NOMO-1 treated with dmso at 0.1 percent for 144 hours (cell line): ENCODE results near the gene DTWD1.
"Not testable (repeated sequence)": the region's sequence is repeated elsewhere in the genome, so short reads cannot be mapped to it uniquely, and the experiment has no call there.

Experiments
- DNase-seq: peaks from one replicate; lab custom pipeline; 2025; ENCODE audit not compliant: unreplicated experiment; lab: John Stamatoyannopoulos, UW

Gene DTWD1, protein sequence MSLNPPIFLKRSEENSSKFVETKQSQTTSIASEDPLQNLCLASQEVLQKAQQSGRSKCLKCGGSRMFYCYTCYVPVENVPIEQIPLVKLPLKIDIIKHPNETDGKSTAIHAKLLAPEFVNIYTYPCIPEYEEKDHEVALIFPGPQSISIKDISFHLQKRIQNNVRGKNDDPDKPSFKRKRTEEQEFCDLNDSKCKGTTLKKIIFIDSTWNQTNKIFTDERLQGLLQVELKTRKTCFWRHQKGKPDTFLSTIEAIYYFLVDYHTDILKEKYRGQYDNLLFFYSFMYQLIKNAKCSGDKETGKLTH

GRCh38 chr15:49620658-49621368 lies at the start of gene DTWD1, which contains the start of gene FAM227B:
Gene DTWD1, plus strand, starts transcription at chr15:49621048. Its CDS starts 4,120 bp downstream, at chr15:49625168.
Gene FAM227B, minus strand, starts transcription at chr15:49620818. Its CDS starts 5,647 bp downstream, at chr15:49615171.
- DNase-seq: peak; percentile 99

- no peak for DNase-seq
Measured at GRCh38 chr15:49573421-49573820, 47.4 kb upstream of the DTWD1 start.

GRCh38 chr15:49589030-49589429 lies 31.8 kb upstream of the DTWD1 start:
- no peak for DNase-seq

- not testable (repeated sequence) for DNase-seq
Measured at GRCh38 chr15:49592829-49593316, 28.0 kb upstream of the DTWD1 start.

- no peak for DNase-seq
Measured at GRCh38 chr15:49604625-49605409, 16.0 kb upstream of the DTWD1 start.

- no peak for DNase-seq
Measured at GRCh38 chr15:49605588-49605987, 15.3 kb upstream of the DTWD1 start.

- DNase-seq: no peak
Measured at GRCh38 chr15:49606594-49606993, 14.3 kb upstream of the DTWD1 start.

- no peak for DNase-seq
Measured at GRCh38 chr15:49610157-49610918, 10.5 kb upstream of the DTWD1 start.

GRCh38 chr15:49612240-49612639 lies 8.6 kb upstream of the DTWD1 start:
- DNase-seq: not testable (repeated sequence)

- no peak for DNase-seq
Measured at GRCh38 chr15:49619226-49619625, 1.6 kb upstream of the DTWD1 start.

DNA sequence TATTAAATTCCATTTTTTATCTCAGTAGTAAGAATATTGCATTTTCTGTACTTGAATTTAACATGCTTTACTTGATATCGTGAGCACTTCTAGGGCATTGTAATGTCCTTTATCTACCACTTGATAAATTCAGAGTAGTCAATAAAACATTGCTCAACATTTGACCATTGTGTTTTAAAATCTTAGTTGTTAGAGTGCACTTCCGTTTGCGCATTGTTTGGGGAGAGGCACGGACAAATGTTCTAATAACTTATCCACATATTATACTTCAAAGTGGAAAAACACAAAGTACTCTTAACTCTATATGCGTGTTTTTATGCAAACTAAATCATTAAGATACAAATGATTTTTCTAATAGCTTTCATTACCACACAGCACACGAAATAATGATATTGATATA lies 649 bp upstream of the DTWD1 start:
- DNase-seq: peak; percentile 28

DNA sequence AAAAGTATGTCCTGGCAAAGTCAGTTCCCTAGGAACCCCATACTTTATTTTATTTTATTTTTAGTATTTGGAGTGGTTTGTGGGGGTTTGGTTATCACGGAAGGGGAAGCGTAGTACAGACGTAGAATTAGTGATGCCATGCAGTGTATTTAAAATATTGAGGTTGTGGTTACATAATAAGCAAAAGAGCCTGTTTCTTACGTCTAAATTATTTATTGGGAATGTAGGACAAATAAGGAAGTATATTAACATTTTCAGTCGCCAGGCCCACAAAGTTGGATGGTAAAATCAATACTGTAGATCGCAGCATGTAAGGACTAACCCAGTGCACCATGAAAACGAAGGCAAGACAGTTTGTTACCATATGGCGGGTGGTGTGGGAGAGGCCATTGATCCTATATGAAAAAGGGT lies 558 bp downstream of the DTWD1 start:
- peak; percentile 12 for DNase-seq

DNA sequence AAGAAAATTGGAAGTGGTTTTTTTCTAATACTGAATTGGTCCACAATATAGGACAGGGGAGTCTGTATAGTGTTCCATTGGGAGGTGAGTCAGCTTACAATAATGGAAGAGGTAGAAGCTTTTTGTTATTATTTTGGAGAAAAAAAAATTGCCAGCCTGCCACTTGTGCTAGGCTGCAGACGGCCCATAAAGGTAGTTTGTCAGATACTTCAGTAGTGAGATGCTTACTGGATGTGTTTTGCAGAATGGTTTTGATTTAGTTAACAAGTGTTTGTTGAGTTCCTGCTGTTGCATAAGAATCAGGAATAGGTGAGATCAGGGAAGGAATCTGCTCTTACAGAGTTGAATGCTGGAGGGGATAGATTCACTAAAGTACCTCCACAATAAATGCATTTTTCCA lies 1.0 kb downstream of the DTWD1 start:
- DNase-seq: no peak

DNA sequence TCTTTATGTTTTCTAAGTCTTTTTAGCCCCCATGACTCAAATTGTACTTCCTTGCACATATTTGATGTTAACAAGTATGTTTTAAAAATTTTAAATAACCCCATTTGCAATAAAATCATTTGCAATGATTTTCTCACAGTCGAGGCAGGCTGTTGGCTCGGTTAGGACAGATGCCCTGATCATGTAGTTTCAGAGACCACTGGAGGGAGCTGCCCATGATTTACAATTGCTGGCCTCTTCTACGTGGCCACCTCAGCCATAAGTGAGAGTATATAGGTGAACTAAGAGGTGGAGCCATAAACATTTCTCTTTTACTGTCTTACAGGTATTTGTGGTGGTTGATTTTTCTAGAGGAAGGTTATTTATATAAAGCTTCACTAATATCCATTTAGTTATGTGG lies 1.7 kb downstream of the DTWD1 start:
- DNase-seq: no peak

DNA sequence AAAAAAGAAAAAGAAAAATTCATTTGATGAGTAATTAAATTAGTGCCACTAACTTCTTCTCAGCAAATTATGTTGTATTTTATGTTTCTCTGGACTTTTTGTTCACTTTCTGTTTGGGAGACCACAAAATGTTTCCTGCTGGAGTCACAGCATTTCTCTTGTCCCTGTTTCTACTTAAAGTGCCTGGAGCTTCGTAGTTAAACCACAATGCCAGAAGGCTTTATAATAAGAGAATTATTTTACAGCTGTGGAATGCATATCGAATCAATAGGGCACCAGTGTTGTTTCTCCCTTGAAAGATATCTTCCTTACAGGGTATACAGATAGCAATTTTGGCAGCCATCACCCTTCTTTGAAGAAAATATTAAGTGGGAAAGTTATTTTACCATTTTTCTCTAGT lies 3.2 kb downstream of the DTWD1 start:
- DNase-seq: no peak

GRCh38 chr15:49625460-49626036 lies 4.7 kb downstream of the DTWD1 start:
- DNase-seq: no peak

DNA sequence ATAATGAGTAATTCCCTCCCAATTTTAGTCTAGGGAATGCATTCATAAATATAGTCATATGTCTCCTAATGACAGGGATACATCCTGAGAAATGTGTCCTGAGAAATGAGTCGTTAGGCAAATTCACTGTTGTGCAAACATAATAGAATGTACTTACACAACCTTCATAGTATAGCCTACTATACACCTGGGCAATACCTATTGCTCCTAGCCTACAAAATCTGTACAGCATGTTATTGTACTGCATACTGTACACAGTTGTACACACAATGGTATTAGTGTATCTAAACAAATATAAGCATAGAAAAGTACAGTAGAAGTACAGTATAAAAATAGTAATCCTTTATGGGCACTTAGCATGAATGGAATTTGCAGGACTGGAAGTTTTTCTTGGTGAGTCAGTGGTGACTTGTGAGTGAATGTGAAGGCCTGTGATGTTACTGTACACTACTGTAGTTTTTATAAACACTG lies 6.6 kb downstream of the DTWD1 start:
- no peak for DNase-seq

DNA sequence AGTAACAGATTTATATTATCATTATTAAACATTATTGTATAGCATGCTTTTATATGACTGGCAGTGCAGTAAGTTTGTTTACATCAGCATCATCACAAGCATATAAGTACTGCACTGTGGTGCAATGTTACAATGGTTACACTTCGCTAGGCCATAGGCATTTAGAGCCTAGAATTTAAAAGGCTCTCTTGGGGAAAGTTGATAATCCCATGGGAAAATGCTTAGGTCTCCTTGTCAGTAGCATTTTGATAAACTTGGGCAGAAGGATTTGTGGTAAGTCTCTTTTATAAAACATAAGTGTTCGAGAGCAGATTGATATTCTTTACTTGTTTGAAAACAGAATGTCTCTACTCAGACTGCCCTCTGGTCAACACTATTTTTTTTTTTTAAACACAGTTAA lies 7.5 kb downstream of the DTWD1 start:
- DNase-seq: no peak

- no peak for DNase-seq
Measured at GRCh38 chr15:49637857-49638256, 17.0 kb downstream of the DTWD1 start.

GRCh38 chr15:49644364-49644794 lies 23.5 kb downstream of the DTWD1 start:
- no peak for DNase-seq
